ENCODE measurements around the gene ROBO1. TPM values are rescaled to one million over a fixed set of nuclear protein-coding genes. Genes with fewer than 3 reads are reported as not detected.

The ROBO1 gene
- total RNA-seq, 4 donors from 2014 or later = 25.0 to 42.6 (median 35.7) TPM

- Histone ChIP-seq H3K4me1 (peaks cover 0 to 13% (median 0%) of the 10 kb centered on the region in 3 donors), H3K4me3 (no peak overlapping the region), H3K36me3 (no peaks in the 10 kb centered on the region), H3K27me3 (no peaks in the 10 kb centered on the region), H3K9me3 (no peaks in the 10 kb centered on the region), H3K27ac (no peak overlapping the region)
- no peak for DNase-seq
- intact Hi-C loops (cut with DNase I) = no loop called here
- TF ChIP-seq POLR2A (IDR thresholded peaks at IDR 0.05) (no peak), CTCF (IDR thresholded peaks at IDR 0.05) (no peak)
- 72 to 77% methylated on average over 3 of the region's 3 CpGs for whole genome bisulfite sequencing, 2 donors
These were observed 621.8 kb downstream of the ROBO1 start for GRCh38 chr3:79146024-79146423.

DNA sequence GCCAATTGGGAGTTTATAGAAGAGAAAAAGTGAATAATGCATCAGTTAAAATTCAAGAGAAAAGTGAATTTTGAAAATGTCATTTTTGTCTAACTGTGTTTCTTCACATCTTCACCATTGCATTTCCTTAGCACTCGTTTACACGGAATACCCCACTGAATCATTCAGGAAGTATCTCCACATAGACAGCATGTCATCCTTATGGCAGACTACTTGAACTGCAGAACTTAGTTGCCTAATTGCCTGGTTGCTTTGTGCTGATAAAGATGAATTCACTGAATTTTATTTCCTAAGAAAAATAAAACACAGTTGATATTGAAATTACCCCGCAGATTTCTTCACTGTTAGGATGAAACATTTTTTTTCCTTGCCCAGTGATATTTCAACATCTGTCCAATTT, 627.1 kb downstream of the ROBO1 start:
- H3K36me3 ChIP-seq = no peaks in the 10 kb centered on the region
- TF ChIP-seq CTCF (IDR thresholded peaks at IDR 0.05) = no peak
- TF ChIP-seq POLR2A (IDR thresholded peaks at IDR 0.05) = no peak
- intact Hi-C loops (cut with DNase I) = no loop called here
- no peaks in the 10 kb centered on the region for H3K4me1 ChIP-seq
- no peaks in the 10 kb centered on the region for H3K9me3 ChIP-seq
- 54 to 56% methylated on average over 3 of the region's 3 CpGs for WGBS, 2 donors
- DNase-seq = no peak
- H3K27me3 ChIP-seq = no peaks in the 10 kb centered on the region
- no peak overlapping the region for H3K4me3 ChIP-seq
- no peak overlapping the region for H3K27ac ChIP-seq

DNA sequence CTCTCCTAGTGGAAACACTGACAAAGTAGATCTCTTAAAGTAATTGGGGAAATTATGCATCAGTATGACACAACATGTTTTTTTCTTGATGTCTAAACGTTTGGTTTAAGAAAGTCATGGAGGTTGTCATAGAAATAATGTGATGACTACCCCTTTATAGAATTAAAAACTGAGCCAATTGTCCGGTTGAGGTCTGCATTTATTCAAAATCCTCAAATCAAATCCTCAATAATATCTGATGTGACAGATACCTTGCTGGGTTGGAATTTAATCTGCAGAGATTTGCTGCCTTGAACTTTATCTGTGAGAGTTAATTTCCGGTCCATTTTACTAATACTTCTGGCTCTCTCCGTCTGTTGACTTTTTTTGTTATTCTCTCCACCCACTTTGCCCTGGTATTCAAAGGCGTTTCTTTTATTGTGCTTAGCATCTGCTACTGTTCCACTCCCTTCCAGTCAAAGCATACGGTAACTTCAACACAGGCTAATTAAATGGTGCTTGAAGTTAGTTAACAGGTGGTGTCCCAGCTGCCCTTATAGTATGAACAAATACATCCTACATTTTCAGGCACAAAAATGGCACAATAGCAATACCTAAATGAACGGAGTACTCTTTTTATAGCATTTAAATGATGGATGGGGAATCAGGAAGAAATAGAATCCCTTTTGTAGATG, 628.3 kb downstream of the ROBO1 start:
- Histone ChIP-seq H3K9me3 (no peaks in the 10 kb centered on the region), H3K4me3 (no peak overlapping the region), H3K36me3 (no peaks in the 10 kb centered on the region), H3K27me3 (no peaks in the 10 kb centered on the region), H3K27ac (no peak overlapping the region), H3K4me1 (no peaks in the 10 kb centered on the region)
- WGBS, 2 donors = 63 to 65% methylated on average over 7 of the region's 7 CpGs
- DNase-seq = no peak
- intact Hi-C loops (cut with DNase I) = no loop called here
- no peak for TF ChIP-seq POLR2A (IDR thresholded peaks at IDR 0.05)
- no peak for TF ChIP-seq CTCF (IDR thresholded peaks at IDR 0.05)

DNA sequence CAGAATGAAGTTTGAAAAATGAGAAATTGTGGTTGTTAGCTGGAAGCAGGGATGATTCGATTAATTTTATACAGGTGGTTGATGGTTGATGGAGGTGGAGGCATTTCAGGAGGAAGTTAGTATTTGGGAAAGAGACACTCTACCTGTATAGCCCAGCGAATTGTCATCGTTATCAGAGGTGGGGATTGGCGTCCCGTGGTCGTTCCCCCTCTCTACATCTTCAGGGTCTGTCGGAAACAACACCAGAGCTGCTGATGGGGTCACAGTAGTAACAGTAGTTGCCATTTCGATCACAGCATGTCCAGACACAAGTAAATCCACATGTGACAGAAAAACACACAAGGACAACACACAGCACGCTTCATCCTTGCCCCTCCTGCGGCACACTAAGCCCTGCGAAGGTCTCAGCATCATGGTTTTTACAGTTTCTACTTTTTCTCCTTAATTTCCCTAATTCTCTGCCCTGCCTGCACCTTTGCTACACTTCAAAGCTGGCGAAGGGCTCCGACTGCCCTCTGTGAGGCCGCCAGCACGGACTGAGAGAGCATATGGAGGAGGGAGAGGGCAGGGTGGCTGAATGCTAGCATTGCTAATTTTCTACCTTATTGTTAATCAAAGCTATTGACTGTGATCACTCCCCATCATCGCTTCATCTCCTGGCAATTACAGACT, 642.3 kb downstream of the ROBO1 start:
- Histone ChIP-seq H3K36me3 (no peaks in the 10 kb centered on the region), H3K4me3 (no peak overlapping the region), H3K9me3 (no peaks in the 10 kb centered on the region), H3K27ac (no peak overlapping the region), H3K4me1 (no peaks in the 10 kb centered on the region), H3K27me3 (no peaks in the 10 kb centered on the region)
- DNase-seq = no peak
- TF ChIP-seq POLR2A (IDR thresholded peaks at IDR 0.05) (no peak), CTCF (IDR thresholded peaks at IDR 0.05) (no peak)
- intact Hi-C loops (cut with DNase I) = no loop called here
- WGBS, 2 donors = 70 to 71% methylated on average over 14 to 16 of the region's 16 CpGs

DNA sequence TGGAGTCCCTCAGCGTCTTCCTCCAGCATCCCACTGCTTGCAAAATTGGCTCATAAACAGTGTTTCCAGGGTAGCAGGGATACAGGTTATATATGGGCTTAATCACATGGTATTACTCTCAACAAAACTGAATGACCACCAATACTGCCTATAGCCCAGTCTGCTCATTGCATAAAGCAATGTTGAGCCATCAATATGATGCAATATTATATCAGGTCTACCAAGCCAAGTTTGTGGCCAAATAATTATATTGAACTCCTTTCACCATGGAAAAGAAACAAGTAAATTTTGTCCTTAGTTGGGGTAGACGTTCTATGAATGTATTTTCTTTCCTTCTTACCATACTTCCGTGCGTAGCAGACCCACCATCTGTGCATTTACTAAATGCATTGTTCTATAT, 652.3 kb downstream of the ROBO1 start:
- no peak for DNase-seq
- Histone ChIP-seq H3K9me3 (no peaks in the 10 kb centered on the region), H3K4me1 (peaks cover 4 to 15% (median 5%) of the 10 kb centered on the region in 3 donors), H3K27ac (no peak overlapping the region), H3K4me3 (no peak overlapping the region), H3K27me3 (no peaks in the 10 kb centered on the region), H3K36me3 (no peaks in the 10 kb centered on the region)
- intact Hi-C loops (cut with DNase I) = no loop called here
- TF ChIP-seq POLR2A (IDR thresholded peaks at IDR 0.05) (no peak), CTCF (IDR thresholded peaks at IDR 0.05) (no peak)
- WGBS, 2 donors = 88 to 92% methylated on average over 4 of the region's 4 CpGs
